Measurements from ENCODE around the gene NECTIN1.
"Not testable (repeated sequence)": the region's sequence is repeated elsewhere in the genome, so short reads cannot be mapped to it uniquely, and the experiment has no call there.

The NECTIN1 gene

DNA sequence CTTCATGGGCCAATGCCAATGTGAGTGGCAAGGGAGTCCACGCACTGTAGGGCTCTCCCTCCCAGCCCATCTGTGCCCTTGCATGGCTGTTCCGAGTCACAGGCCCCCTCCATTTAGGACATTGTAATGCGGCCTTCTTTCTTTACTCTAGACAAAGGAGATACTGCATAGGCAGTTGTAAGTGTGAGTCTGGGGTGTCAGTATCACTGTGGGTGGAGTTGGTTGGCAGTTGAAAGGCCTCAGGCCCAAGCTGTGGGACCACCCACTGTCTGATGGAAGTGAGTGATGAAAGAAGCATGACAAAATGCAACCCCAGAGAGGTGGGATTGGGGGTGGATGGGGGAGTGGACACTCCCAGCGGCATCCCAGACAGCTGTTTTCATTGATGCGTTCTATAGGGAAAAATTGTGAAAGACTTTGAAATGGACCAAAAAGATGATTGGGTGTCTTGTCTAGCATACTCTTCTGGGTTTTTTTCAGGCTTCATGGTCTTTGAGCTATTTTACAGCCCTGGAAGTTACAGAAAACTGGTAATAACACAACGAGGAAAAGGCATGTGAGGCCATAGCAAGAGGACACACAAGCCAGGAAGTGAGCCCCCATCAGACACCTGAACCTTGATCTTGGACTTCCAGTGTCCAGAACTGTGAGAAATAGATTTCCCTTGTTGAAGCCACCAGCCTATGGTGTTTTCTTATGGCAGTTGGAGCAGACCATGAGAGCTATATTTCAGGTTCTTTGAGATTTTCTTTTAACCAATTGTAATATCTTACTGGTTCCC is 114.6 kb downstream of the NECTIN1 start:
- no peak for DNase-seq

DNA sequence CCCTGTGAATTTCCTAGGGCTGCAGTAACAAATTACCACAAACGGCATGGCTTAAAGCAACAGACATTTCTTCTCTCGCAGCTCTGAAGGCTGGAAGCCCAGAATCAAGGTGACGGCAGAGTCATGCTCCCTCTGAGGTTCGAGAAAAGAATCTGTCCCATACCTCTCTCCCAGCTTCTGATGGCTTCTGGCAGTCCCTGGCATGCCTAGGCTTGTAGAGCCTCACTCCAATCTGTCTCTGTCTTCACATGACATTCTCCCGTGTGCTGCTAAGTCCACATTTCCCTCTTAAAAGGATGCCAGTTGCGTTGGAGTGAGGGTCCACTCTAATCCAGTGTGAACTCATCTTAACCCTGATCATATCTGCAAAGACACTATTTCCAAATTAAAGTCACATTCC is 116.2 kb downstream of the NECTIN1 start:
- DNase-seq: no peak

- DNase-seq: no peak
These were observed 118.1 kb downstream of the NECTIN1 start for GRCh38 chr11:119610836-119611426.

- DNase-seq: no peak
These were observed 120.2 kb downstream of the NECTIN1 start for GRCh38 chr11:119608781-119609180.

DNA sequence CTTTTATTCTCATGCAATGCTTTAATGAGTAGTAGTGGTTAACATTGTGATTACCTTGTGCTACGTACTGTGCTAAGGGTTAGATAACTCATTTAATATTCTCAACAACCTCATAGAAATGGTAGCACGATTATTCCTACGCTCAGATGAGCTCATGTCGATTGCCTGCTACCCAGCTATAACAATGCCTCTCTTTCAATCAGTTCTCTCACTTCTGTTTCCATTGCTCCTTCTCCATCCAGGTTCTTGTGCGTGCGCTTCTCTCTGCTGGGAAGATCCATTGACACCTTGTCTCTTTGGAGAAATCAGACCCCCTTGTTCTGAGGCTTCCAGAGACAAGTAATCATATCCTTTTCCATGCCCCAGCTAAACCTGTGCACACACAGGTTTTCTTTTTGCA is 120.8 kb downstream of the NECTIN1 start:
- no peak for DNase-seq

GRCh38 chr11:119607726-119608125 is 121.3 kb downstream of the NECTIN1 start:
- no peak for DNase-seq

DNA sequence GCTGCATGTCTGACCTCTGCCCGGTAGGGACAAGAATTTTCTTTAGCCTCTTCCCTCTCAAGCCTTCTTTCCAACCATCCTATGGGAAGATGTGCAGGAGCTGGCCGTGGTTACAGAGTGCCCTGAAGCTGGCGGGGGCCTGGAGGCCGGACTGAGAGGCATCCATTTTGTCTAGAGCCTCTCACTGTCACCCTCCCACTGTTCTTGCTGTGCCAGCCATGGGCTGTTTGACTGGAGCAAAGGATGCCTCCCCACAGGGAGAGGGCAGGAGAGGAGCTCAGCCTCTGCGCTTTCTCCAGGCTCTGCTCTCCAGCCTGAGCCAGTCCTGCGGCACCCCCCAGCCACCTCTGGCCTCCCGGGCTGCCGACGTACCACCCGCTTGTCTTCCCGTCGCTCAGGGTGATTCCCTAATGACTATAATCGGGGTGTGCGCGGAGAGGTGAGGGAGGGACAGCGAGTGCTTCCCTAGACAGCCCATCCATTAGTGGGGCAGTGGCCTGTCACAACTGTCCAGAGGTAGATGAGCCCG is 123.8 kb downstream of the NECTIN1 start:
- DNase-seq: no peak

DNA sequence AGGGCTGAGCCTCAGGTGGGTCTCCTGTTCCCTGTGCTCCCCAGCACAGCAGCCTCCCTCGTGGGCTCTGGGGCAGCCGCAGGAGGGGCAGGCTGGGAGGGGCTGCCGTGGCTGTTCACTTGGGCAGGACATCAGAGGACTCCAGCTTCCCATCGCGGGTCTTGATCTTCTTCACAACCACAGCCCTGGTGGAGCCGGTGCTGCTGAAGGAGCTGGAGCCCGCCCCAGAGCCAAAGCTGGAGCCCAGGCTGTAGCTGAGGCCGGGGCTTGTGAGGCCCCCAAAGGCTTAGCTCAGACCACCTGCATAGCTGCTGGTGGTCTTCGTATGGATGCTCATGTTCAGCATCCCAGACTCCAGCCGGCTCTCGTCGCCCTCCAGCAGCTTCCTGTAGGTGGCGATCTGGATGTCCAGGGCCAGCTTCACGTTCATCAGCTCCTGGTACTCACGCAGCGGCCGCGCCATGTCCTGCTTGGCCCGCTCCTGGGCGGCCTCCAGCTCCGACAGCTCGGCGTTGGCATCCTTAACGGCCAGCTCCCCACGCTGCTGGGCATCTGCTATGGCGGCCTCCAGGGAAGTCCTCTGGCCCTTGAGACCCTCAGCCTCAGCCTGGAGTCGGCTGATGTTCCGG is 126.1 kb downstream of the NECTIN1 start:
- DNase-seq: no peak

GRCh38 chr11:119599864-119600541 is 129.0 kb downstream of the NECTIN1 start:
- DNase-seq: no peak

- not testable (repeated sequence) for DNase-seq
These were observed 133.1 kb downstream of the NECTIN1 start for GRCh38 chr11:119595941-119596340.

GRCh38 chr11:119594639-119595249 is 134.3 kb downstream of the NECTIN1 start:
- DNase-seq: no peak

DNA sequence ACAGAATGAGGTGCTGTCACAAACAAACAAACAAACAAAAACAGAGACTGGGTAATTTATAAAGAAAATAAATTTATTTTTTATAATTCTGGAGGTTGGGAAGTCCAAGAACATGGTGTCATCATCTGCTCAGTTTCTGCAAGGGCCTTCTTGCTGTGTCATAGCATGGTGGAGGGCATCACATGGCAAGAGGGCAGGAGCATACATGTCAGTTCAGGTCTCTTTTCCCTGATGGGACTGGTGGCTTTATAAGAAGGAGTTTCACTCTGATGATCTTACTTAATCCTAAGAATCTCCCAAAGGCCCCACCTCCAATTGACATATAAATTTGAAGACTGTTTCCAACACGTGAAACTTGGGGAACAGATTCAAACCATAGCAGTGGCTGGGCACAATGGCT is 135.7 kb downstream of the NECTIN1 start:
- no peak for DNase-seq

DNA sequence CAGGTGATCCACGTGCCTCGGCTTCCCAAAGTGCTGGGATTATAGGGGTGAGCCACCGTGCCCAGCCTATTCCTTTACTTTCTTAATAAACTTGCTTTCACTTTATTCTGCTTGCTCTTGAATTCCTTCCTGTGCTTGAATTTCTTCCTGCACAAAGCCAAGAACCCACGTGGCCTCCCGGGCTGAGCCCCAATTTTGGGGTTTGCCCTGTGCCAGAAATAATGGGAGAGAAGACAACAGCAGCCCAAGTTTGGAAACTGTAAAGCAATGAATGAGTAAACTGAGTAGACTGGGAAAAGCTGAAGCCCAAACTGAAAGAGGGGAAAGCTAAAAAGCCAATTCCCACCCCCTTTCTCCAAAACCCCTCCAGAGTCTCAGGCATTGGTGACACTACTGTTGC is 136.4 kb downstream of the NECTIN1 start:
- DNase-seq: no peak

- no peak for DNase-seq
These were observed 137.1 kb downstream of the NECTIN1 start for GRCh38 chr11:119591836-119592310.

DNA sequence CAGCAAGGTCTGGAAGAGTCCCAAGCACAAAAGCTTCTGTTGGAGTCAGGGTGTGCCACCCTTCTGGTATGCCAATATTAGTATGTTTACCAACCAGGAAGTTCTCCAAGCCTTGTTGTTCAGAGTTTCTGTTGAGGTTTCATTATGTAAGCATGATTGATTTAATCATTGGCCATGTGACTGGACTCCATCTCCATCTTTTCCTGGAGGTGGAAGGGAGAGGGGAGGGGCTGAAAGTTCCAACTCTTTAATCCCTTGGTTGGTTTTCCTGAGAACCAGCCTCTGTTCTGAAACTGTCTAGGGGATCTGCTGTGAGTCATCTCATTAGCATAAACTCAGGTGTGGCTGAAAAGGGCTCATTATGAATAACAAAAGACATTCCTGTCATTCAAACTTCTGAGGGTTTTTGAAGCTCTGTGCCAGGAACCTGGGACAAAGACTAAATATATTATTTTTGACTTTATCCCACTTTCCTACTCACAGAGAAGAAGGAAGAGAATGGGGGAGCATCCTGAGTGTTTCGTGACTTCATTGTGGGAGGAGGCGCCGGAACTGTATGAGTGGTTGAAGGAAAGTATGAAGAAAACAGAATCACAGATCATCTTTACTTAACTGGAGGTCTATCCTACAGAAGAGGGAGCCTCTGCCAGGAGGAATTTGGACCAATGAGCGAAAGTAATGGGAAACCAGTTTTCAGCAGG is 138.2 kb downstream of the NECTIN1 start:
- DNase-seq: no peak

DNA sequence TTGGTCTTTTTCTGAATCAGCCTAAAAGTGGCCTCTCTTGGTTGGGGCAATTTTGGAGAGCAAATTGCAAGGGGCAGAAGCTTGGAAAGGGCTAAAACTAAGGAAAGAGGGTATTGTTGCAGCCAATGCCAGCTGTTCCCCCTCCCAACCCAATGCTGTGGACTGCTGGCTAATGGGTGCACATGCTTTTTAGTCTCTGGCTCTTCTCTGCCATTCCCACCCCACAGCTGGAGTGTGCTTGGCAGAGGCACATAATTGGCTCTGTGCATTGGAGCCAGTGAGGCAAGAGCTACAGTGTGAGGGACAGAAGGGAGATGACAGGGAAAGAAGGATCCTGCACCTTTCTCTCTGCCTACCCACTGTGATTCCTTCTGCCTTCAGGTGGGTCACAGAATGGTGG is 140.0 kb downstream of the NECTIN1 start:
- DNase-seq: no peak
